GM12801 (cell line): ENCODE data around the gene HNRNPH1.

Experiments used
- CTCF ChIP-seq: IDR thresholded peaks from one replicate; pipeline ENCODE4 v1.5.1; 2011; ENCODE audit warnings: control low read depth; ENCODE audit not compliant: insufficient read length; ENCODE audit errors: extremely low read depth

HNRNPH1 gene

GRCh38 chr5:179623003-179623905 lies at the start of gene HNRNPH1:
Gene HNRNPH1, minus strand, starts transcription at chr5:179623671. Its CDS starts 538 bp downstream, at chr5:179623133.
- no peak for TF ChIP-seq CTCF

- no peak for TF ChIP-seq CTCF
Measured at GRCh38 chr5:179668391-179668790, 44.9 kb upstream of the HNRNPH1 start.

- no peak for TF ChIP-seq CTCF
Measured at GRCh38 chr5:179648410-179648809, 24.9 kb upstream of the HNRNPH1 start.

GRCh38 chr5:179624841-179625271 lies 1.4 kb upstream of the HNRNPH1 start:
- TF ChIP-seq CTCF = no peak

- TF ChIP-seq CTCF = no peak
Measured at GRCh38 chr5:179623906-179624741, 653 bp upstream of the HNRNPH1 start.

GRCh38 chr5:179621551-179622214 lies 1.8 kb downstream of the HNRNPH1 start:
- TF ChIP-seq CTCF = no peak
